LNCAP (cell line): ENCODE results near the gene BEND7.
A peak's percentile ranks its signal among the peaks of the same experiment; 100 is the strongest.

Experiments used
- CTCF ChIP-seq: fragments of 450-650 bp; IDR thresholded peaks from 2 replicates; pipeline ENCODE4 v1.5.1; 2017; ENCODE audit warnings: mild to moderate bottlenecking

The BEND7 gene

DNA sequence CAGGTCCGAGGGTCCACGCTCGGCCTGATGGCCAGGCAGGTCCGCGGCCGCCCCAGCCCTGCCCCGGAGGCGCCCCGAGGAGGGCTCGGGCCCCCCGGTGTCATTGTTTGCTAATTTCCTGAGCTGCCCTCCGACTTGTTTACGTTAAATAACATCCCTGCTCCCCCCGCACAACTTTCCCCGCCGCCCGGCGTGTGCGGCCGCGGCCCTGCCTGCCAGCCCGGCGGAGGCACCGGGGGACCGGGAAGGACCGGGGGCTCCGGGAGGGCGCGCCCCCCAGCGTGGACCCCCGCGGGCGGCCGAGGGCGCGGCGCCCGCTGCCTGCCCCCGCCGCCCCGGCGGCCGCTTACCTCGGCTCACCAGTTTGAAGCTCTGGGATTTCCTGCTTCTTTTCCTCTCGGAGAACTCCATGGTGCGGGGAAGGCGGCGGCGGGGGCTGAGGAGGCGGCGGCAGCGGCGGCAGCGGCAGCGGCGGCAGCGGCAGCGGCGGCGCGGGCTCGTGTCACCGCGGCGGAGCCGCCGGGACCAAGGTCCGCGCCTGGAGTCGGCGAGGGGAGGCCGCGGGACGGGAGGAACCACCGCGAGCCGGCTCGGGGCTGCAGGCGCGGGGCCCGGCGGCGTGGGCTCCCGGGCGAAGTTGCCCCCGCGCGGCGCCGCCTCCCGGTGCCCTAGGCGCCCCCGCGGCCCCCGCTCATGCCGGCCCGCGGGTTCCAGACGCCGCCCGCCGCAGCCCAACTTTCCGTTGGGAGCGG, 515 bp downstream of the BEND7 start:
- no peak for TF ChIP-seq CTCF

GRCh38 chr10:13527864-13528122, 1.0 kb downstream of the BEND7 start:
- TF ChIP-seq CTCF, result no peak

DNA sequence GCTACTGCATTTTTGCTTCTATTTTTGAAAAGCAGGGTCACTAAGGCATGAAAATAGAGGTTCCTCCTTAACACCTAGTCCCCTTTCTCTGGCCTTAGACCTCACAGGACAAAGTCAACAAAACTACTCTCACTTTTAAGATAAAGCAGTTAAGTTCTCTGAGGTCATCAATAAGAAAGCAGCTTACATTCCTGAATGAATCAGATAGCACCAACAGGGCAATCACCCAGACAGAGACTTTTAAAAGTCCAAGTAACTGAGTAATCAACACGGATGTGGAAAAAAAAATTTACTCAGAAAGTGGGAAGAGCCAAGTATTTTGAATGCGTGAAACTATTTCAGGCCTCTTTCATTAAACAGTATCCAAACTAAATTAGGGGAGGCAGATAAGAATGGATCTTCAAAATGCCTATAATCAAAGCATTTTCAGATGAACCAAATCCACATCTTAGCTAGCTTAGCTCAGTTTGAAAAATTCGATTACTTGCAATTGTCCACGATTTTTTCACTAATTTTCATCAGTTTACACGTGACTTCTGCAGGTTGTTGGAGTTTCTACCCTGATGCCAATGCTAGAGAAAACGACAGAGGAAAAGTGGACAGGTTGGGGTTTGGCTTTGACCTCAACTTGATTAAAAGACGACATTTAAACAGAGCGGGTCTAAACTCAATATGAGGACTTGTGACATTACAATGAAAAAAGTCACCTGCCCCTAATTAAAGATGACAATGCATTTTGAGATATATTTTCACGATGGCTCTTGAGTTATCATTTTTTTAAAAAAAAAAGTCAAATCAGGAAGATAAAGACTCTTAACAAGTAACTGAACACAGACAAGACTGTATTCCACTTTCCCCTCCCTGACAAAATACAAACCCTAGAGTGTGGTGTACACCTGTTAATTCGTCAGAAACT, 1.6 kb downstream of the BEND7 start:
- TF ChIP-seq CTCF, result no peak

DNA sequence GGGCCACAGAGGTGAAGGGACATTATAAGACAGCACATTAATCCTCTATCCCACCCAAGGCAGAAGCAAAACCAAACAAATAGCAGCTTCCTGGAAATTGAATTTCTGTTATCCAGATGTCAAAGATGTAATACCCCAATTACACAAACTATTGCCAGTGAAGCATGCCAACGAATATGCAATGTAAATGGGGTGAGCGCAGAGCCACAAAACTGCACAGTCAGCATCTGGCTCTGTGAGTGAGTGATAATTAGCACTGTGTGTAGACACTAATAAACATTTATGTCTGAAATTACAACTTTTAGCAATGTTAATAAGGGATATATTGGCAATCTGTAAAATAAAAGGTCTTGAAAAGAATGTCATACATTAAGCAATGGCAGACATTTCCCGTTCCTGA, 3.2 kb downstream of the BEND7 start:
- TF ChIP-seq CTCF, result no peak

GRCh38 chr10:13521026-13521425, 7.8 kb downstream of the BEND7 start:
- no peak for TF ChIP-seq CTCF

DNA sequence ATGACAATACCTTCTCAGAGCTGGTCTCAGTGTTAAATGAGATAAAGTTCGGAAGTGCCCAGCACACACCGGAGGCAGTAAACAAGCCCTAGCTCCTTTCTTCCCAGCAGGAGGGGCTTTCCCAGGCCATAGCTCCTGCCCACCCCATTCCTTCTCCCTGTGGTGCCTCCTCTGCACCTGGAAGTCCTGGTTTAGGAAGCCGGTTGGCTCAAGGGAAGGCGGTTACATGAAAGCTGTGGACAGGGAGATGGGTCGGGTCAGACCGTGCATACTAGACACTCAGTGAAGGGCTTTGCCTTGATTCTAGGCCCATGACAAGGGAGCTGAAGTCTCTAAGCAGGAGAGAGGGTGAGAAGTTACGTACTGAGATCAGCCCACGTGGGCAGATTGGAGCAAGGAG, 8.6 kb downstream of the BEND7 start:
- TF ChIP-seq CTCF, result no peak

GRCh38 chr10:13518076-13518692, 10.6 kb downstream of the BEND7 start:
- peak; percentile 58 for TF ChIP-seq CTCF
